IPS DF 4.7 (cell line): ENCODE measurements around the gene ZNF569.
"Not testable (repeated sequence)": the region's sequence is repeated elsewhere in the genome, so short reads cannot be mapped to it uniquely, and the experiment has no call there.

ENCODE experiments used
- DNase-seq: peaks from one replicate; pipeline ENCODE4 v3.0.0-alpha.2; 2013; ENCODE audit warnings: low spot score; ENCODE audit errors: extremely low read depth

The ZNF569 gene

GRCh38 chr19:37466798-37467607, at the start of gene ZNF569:
Gene ZNF569, minus strand, starts transcription at chr19:37467444. Its CDS starts 22,523 bp downstream, at chr19:37444921.
- peak; percentile 76 for DNase-seq

- DNase-seq: no peak
These were observed 46.2 kb upstream of the ZNF569 start for GRCh38 chr19:37513397-37513796.

- DNase-seq: no peak
These were observed 44.6 kb upstream of the ZNF569 start for GRCh38 chr19:37511821-37512220.

- DNase-seq: no peak
These were observed 43.9 kb upstream of the ZNF569 start for GRCh38 chr19:37511186-37511585.

GRCh38 chr19:37507167-37507464, 39.9 kb upstream of the ZNF569 start:
- DNase-seq: no peak

- DNase-seq: peak; percentile 69
These were observed 39.3 kb upstream of the ZNF569 start, which contains the start of gene ZNF793 for GRCh38 chr19:37506387-37507166. Gene ZNF793, plus strand, starts transcription at chr19:37506939. Its CDS starts 16,501 bp downstream, at chr19:37523440.

- DNase-seq: peak; percentile 28
These were observed 38.7 kb upstream of the ZNF569 start for GRCh38 chr19:37505958-37506386.

GRCh38 chr19:37492213-37492612, 25.0 kb upstream of the ZNF569 start:
- DNase-seq: no peak

- DNase-seq: no peak
These were observed 17.3 kb upstream of the ZNF569 start for GRCh38 chr19:37484406-37485168.

- no peak for DNase-seq
These were observed 4.9 kb upstream of the ZNF569 start for GRCh38 chr19:37472165-37472564.

- no peak for DNase-seq
These were observed 3.0 kb upstream of the ZNF569 start for GRCh38 chr19:37470216-37470615.

- peak; percentile 33 for DNase-seq
These were observed 1.9 kb upstream of the ZNF569 start, which contains the start of gene ZNF570 for GRCh38 chr19:37468961-37469777. Gene ZNF570, plus strand, starts transcription at chr19:37469356. Its CDS starts 999 bp downstream, at chr19:37470355.

- no peak for DNase-seq
These were observed 405 bp upstream of the ZNF569 start for GRCh38 chr19:37467608-37468090.

GRCh38 chr19:37466277-37466797, 907 bp downstream of the ZNF569 start:
- DNase-seq: no peak

GRCh38 chr19:37452500-37453245, 14.6 kb downstream of the ZNF569 start:
- no peak for DNase-seq

- DNase-seq: no peak
These were observed 53.7 kb downstream of the ZNF569 start for GRCh38 chr19:37413313-37414084.

GRCh38 chr19:37412700-37413099, 54.5 kb downstream of the ZNF569 start:
- DNase-seq: no peak

- not testable (repeated sequence) for DNase-seq
These were observed 61.0 kb downstream of the ZNF569 start for GRCh38 chr19:37406140-37406846.
